ENCODE results near the gene INPP5D. TPM values are rescaled to one million over a fixed set of nuclear protein-coding genes. Genes with fewer than 3 reads are reported as not detected.
"Not testable (repeated sequence)": the region's sequence is repeated elsewhere in the genome, so short reads cannot be mapped to it uniquely, and the experiment has no call there.

The INPP5D gene
- 1.7 and 5.2 TPM in 2 replicates for total RNA-seq (2014; rRNA removed; shearing (Covaris generic))

- Histone ChIP-seq H3K27me3 (ENCODE audit: control insufficient read depth, insufficient read depth, low read length) (no peaks in the 10 kb centered on the region; the same call in 1 of the 2 replicates), H3K4me3 (ENCODE audit: insufficient read depth, low read depth, low read length) (no peak within 1 kb of the TSS), H3K36me3 (replicated peaks; ENCODE audit: control insufficient read depth, insufficient read depth, low read length) (no peaks in the 10 kb centered on the region)
- no peak for DNase-seq
Measured at GRCh38 chr2:233059797-233060500, at the start of gene INPP5D. INPP5D (plus strand) TSS chr2:233060342; CDS start chr2:233060479, 137 bp downstream.

- Histone ChIP-seq H3K4me3 (ENCODE audit: insufficient read depth, low read depth, low read length) (no peak overlapping the region), H3K27me3 (ENCODE audit: control insufficient read depth, insufficient read depth, low read length) (no peaks in the 10 kb centered on the region), H3K36me3 (replicated peaks; ENCODE audit: control insufficient read depth, insufficient read depth, low read length) (no peaks in the 10 kb centered on the region)
- DNase-seq = no peak
Measured at GRCh38 chr2:233010569-233011267, 49.4 kb upstream of the INPP5D start.

- no peak for DNase-seq
Measured at GRCh38 chr2:233011268-233011650, 48.9 kb upstream of the INPP5D start.

GRCh38 chr2:233011702-233012131 lies 48.4 kb upstream of the INPP5D start:
- H3K27me3 ChIP-seq (ENCODE audit: control insufficient read depth, insufficient read depth, low read length) = no peaks in the 10 kb centered on the region
- no peak for DNase-seq

More at GRCh38 chr2:233011268-233011650, 48.9 kb upstream of the INPP5D start:
- Histone ChIP-seq H3K4me3 (ENCODE audit: insufficient read depth, low read depth, low read length) (no peak overlapping the region), H3K36me3 (replicated peaks; ENCODE audit: control insufficient read depth, insufficient read depth, low read length) (no peaks in the 10 kb centered on the region), H3K27me3 (ENCODE audit: control insufficient read depth, insufficient read depth, low read length) (no peaks in the 10 kb centered on the region)

GRCh38 chr2:233012301-233012971 lies 47.7 kb upstream of the INPP5D start:
- Histone ChIP-seq H3K27me3 (ENCODE audit: control insufficient read depth, insufficient read depth, low read length) (no peaks in the 10 kb centered on the region), H3K36me3 (replicated peaks; ENCODE audit: control insufficient read depth, insufficient read depth, low read length) (no peaks in the 10 kb centered on the region), H3K4me3 (ENCODE audit: insufficient read depth, low read depth, low read length) (no peak overlapping the region)
- DNase-seq = no peak

More at GRCh38 chr2:233011702-233012131, 48.4 kb upstream of the INPP5D start:
- Histone ChIP-seq H3K36me3 (replicated peaks; ENCODE audit: control insufficient read depth, insufficient read depth, low read length) (no peaks in the 10 kb centered on the region), H3K4me3 (ENCODE audit: insufficient read depth, low read depth, low read length) (no peak overlapping the region)

- no peaks in the 10 kb centered on the region for H3K36me3 ChIP-seq (replicated peaks; ENCODE audit: control insufficient read depth, insufficient read depth, low read length)
- no peak for DNase-seq
- H3K27me3 ChIP-seq (ENCODE audit: control insufficient read depth, insufficient read depth, low read length) = no peaks in the 10 kb centered on the region
- H3K4me3 ChIP-seq (ENCODE audit: insufficient read depth, low read depth, low read length) = no peak within 1 kb of the TSS
Measured at GRCh38 chr2:233013027-233013461, 47.1 kb upstream of the INPP5D start, which contains the start of gene NGEF. NGEF (minus strand) TSS chr2:233013256; CDS start chr2:232974890, 38,366 bp downstream.

GRCh38 chr2:233013650-233014049 lies 46.5 kb upstream of the INPP5D start:
- Histone ChIP-seq H3K4me3 (ENCODE audit: insufficient read depth, low read depth, low read length) (no peak overlapping the region), H3K27me3 (ENCODE audit: control insufficient read depth, insufficient read depth, low read length) (no peaks in the 10 kb centered on the region), H3K36me3 (replicated peaks; ENCODE audit: control insufficient read depth, insufficient read depth, low read length) (no peaks in the 10 kb centered on the region)
- DNase-seq = no peak

GRCh38 chr2:233015019-233015645 lies 45.0 kb upstream of the INPP5D start:
- no peak overlapping the region for H3K4me3 ChIP-seq (ENCODE audit: insufficient read depth, low read depth, low read length)
- no peaks in the 10 kb centered on the region for H3K27me3 ChIP-seq (ENCODE audit: control insufficient read depth, insufficient read depth, low read length)
- no peaks in the 10 kb centered on the region for H3K36me3 ChIP-seq (replicated peaks; ENCODE audit: control insufficient read depth, insufficient read depth, low read length)
- DNase-seq = no peak

- no peak overlapping the region for H3K4me3 ChIP-seq (ENCODE audit: insufficient read depth, low read depth, low read length)
- no peak for DNase-seq
- no peaks in the 10 kb centered on the region for H3K27me3 ChIP-seq (ENCODE audit: control insufficient read depth, insufficient read depth, low read length)
- no peaks in the 10 kb centered on the region for H3K36me3 ChIP-seq (replicated peaks; ENCODE audit: control insufficient read depth, insufficient read depth, low read length)
Measured at GRCh38 chr2:233017947-233018346, 42.2 kb upstream of the INPP5D start.

GRCh38 chr2:233019610-233020009 lies 40.5 kb upstream of the INPP5D start:
- H3K4me3 ChIP-seq (ENCODE audit: insufficient read depth, low read depth, low read length); H3K36me3 ChIP-seq (replicated peaks; ENCODE audit: control insufficient read depth, insufficient read depth, low read length); H3K27me3 ChIP-seq (ENCODE audit: control insufficient read depth, insufficient read depth, low read length); DNase-seq: not testable (repeated sequence)

- no peak for DNase-seq
- Histone ChIP-seq H3K4me3 (ENCODE audit: insufficient read depth, low read depth, low read length) (no peak overlapping the region), H3K36me3 (replicated peaks; ENCODE audit: control insufficient read depth, insufficient read depth, low read length) (no peaks in the 10 kb centered on the region), H3K27me3 (ENCODE audit: control insufficient read depth, insufficient read depth, low read length) (no peaks in the 10 kb centered on the region)
Measured at GRCh38 chr2:233020454-233020853, 39.7 kb upstream of the INPP5D start.

- Histone ChIP-seq H3K36me3 (replicated peaks; ENCODE audit: control insufficient read depth, insufficient read depth, low read length) (no peaks in the 10 kb centered on the region), H3K27me3 (ENCODE audit: control insufficient read depth, insufficient read depth, low read length) (no peaks in the 10 kb centered on the region), H3K4me3 (ENCODE audit: insufficient read depth, low read depth, low read length) (no peak overlapping the region)
- no peak for DNase-seq
Measured at GRCh38 chr2:233021771-233022170, 38.4 kb upstream of the INPP5D start.

- H3K4me3 ChIP-seq (ENCODE audit: insufficient read depth, low read depth, low read length) = no peak overlapping the region
- no peak for DNase-seq
- no peaks in the 10 kb centered on the region for H3K27me3 ChIP-seq (ENCODE audit: control insufficient read depth, insufficient read depth, low read length)
- no peaks in the 10 kb centered on the region for H3K36me3 ChIP-seq (replicated peaks; ENCODE audit: control insufficient read depth, insufficient read depth, low read length)
Measured at GRCh38 chr2:233022561-233022960, 37.6 kb upstream of the INPP5D start.

- Histone ChIP-seq H3K27me3 (ENCODE audit: control insufficient read depth, insufficient read depth, low read length) (no peaks in the 10 kb centered on the region), H3K36me3 (replicated peaks; ENCODE audit: control insufficient read depth, insufficient read depth, low read length) (no peaks in the 10 kb centered on the region), H3K4me3 (ENCODE audit: insufficient read depth, low read depth, low read length) (no peak overlapping the region)
- no peak for DNase-seq
Measured at GRCh38 chr2:233023007-233023760, 37.0 kb upstream of the INPP5D start.

All from H7 (cell line).